GM12878 (cell line): ENCODE measurements around the gene BBLN. TPM values are rescaled to one million over a fixed set of nuclear protein-coding genes. Genes with fewer than 3 reads are reported as not detected.

Experiments
- BCL11A ChIP-seq: IDR thresholded peaks from 2 replicates; pipeline ENCODE4 v1.6.1; 2011; ENCODE audit warnings: low read depth, low read length
- BMI1 ChIP-seq: fragments of 450-650 bp; IDR thresholded peaks from 2 replicates; pipeline ENCODE4 v1.6.1; 2016; ENCODE audit warnings: mild to moderate bottlenecking, moderate library complexity, borderline replicate concordance
- E4F1 ChIP-seq: fragments of 450-650 bp; IDR thresholded peaks from 2 replicates; pipeline ENCODE4 v1.6.1; 2018; ENCODE audit warnings: borderline replicate concordance, mild to moderate bottlenecking; ENCODE audit not compliant: partially characterized antibody
- EGR1 ChIP-seq, 2 experiments: IDR thresholded peaks; 1 replicate in 1 of 2; 2 replicates in 1 of 2; pipeline ENCODE4 v1.6.1; 2011 to 2012; ENCODE audit warnings: low read depth in 2 of 2, low read length in 2 of 2, borderline replicate concordance in 1 of 2, mild to moderate bottlenecking in 1 of 2, moderate library complexity in 1 of 2
- FOXK2 ChIP-seq: fragments of 450-650 bp; IDR thresholded peaks from 2 replicates; pipeline ENCODE4 v1.6.1; 2017; ENCODE audit warnings: mild to moderate bottlenecking, moderate library complexity
- HSF1 ChIP-seq: fragments of 150-350 bp; IDR thresholded peaks from 2 replicates; pipeline ENCODE4 v1.6.1; 2014; ENCODE audit warnings: mild to moderate bottlenecking, low read depth, low read length
- IKZF2 ChIP-seq, 2 experiments: fragments of 450-650 bp; IDR thresholded peaks; 2 replicates each; pipeline ENCODE4 v1.6.1; 2017; ENCODE audit warnings: mild to moderate bottlenecking in 2 of 2, moderate library complexity in 2 of 2
- PML ChIP-seq: IDR thresholded peaks from 2 replicates; pipeline ENCODE4 v1.6.1; 2012; ENCODE audit warnings: low read length, inconsistent platforms
- RAD51 ChIP-seq: fragments of 450-650 bp; IDR thresholded peaks from 2 replicates; pipeline ENCODE4 v1.6.1; 2016; ENCODE audit warnings: moderate library complexity, mild to moderate bottlenecking, inconsistent platforms
- SIN3A ChIP-seq: IDR thresholded peaks from 2 replicates; pipeline ENCODE4 v1.6.1; 2012; ENCODE audit warnings: low read depth, low read length, improper control_type of control experiment
- SMAD5 ChIP-seq: IDR thresholded peaks from 2 replicates; pipeline ENCODE4 v1.6.1; 2016; ENCODE audit warnings: antibody characterized with exemption, low read depth
- SP1 ChIP-seq: IDR thresholded peaks from one replicate; pipeline ENCODE4 v1.6.1; 2011; ENCODE audit warnings: low read depth, low read length
- STAT1 ChIP-seq: fragments of 450-650 bp; conservative IDR thresholded peaks from 2 replicates; pipeline ENCODE4 v1.6.1; 2014; ENCODE audit warnings: antibody characterized with exemption, mild to moderate bottlenecking
- TCF3 ChIP-seq: IDR thresholded peaks from 2 replicates; pipeline ENCODE4 v1.6.1; 2012; ENCODE audit warnings: low read depth, mild to moderate bottlenecking, low read length, borderline replicate concordance; ENCODE audit not compliant: insufficient read depth
- ZNF592 ChIP-seq: fragments of 450-650 bp; IDR thresholded peaks from 2 replicates; pipeline ENCODE4 v1.6.1; 2017; ENCODE audit warnings: mild to moderate bottlenecking, moderate library complexity
- ZNF687 ChIP-seq: fragments of 450-650 bp; IDR thresholded peaks from 2 replicates; pipeline ENCODE4 v1.6.1; 2017; ENCODE audit warnings: mild to moderate bottlenecking, moderate library complexity
- polyA plus RNA-seq, 11 experiments: library from polyadenylated mRNA; depleted of rRNA in 4 of 11; unstranded in 6 of 11; stranded (reverse) in 5 of 11; fragments of >200 nt; fragmentation: Nextera tagmentation in 4 of 11; fragmentation: Illumina TruSeq in 1 of 11; extraction: Ambion mirVana in 4 of 11; extraction: Trizol in 1 of 11; gene quantifications; 1 replicate in 1 of 11; 2 replicates in 10 of 11; pipeline versions ENCODE4 v1.2.1 to v1.2.3, GENCODE V29; 2011 to 2016; ENCODE audit warnings: inconsistent platforms in 2 of 11, missing spikeins in 2 of 11, low read depth in 1 of 11
- total RNA-seq, 4 experiments: library from RNA; depleted of rRNA in 3 of 4; stranded (reverse); fragments of >200 nt in 3 of 4; fragmentation: Illumina TruSeq in 1 of 4; extraction: Trizol in 1 of 4; gene quantifications; 2 replicates each; pipeline versions ENCODE4 v1.2.1 to v1.2.3, GENCODE V29; 2013 to 2021

Gene BBLN
- total and polyA plus RNA-seq, 10 of the 15 experiments (the other 5 are each of a cell fraction or from before 2014, with no cell fraction given) = 3.8 to 194 (median 66.2) TPM

DNA sequence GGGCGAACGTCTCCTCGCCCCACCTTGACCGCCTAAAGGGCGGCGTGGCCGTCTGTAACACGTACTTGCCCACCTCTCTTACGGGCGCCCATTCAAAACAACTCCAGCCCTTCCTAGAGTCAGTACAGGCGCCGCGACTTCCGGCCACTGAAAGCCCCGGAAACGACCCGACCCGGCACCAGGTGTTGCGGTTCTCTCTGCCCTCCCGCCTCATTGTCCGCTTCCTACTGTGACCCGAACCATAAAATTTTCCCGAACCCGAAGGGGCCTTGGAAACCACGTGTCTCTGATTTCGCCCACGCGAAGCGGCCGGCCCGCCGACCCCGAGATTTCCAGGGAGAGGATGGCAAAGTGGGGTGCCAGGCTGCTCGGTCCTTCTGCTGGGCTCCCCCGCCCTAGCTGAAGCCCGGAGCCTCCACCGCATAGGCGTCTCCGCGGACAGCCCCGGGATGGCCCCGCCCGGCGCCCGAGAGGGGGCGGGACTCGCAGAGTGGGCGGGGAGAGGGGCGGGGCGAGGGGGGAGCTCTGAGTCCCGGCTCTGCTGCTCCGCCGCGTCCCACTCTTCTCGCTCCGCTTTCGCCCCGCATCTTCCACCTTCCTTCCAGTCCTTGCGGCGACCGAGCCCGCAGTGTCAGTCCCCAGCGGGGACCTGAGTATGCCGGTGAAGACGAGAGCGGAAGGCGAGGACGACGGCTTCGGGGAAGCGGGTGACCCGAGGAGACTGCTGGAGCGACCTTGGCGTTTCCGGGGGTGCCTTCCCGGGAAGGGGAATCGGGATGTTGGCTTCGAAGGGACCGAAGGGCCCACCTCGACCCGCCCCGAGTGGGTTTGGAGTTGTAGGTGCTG is 31.9 kb upstream of the BBLN start (continued):
- no peak for TF ChIP-seq ZNF687
- TF ChIP-seq E4F1 = no peak
- 0 out of 2 replicates have a peak, but pooled peaks have one; percentile 6 for TF ChIP-seq BCL11A
- 0 out of 2 replicates have a peak, but pooled peaks have one; percentile 51 for TF ChIP-seq STAT1
- peak; percentile 63 to 64 for TF ChIP-seq IKZF2 (IDR thresholded peaks at IDR 0.05)
- TF ChIP-seq EGR1 (IDR thresholded peaks at IDR 0.05; ENCODE audit: borderline replicate concordance in 1 of 2, low read depth in 2 of 2, low read length in 2 of 2) = peak; percentile 36 to 95
- no peak for TF ChIP-seq HSF1
- TF ChIP-seq RAD51 = peak; percentile 91
- peak; percentile 87; the same call in 1 of the 2 replicates for TF ChIP-seq TCF3
- TF ChIP-seq SP1 = peak; percentile 69
- TF ChIP-seq PML = peak; percentile 80; the same call in 1 of the 2 replicates
- TF ChIP-seq SMAD5 = no peak
- peak; percentile 23; the same call in 1 of the 2 replicates for TF ChIP-seq SIN3A
- TF ChIP-seq BMI1 = no peak
- peak; percentile 9; the same call in 1 of the 2 replicates for TF ChIP-seq FOXK2
- peak; percentile 74; the same call in 1 of the 2 replicates for TF ChIP-seq ZNF592
